HG03066 (cell line): ENCODE results near the gene ASGR2.
"Not testable (repeated sequence)": the region's sequence is repeated elsewhere in the genome, so short reads cannot be mapped to it uniquely, and the experiment has no call there.

Experiments used
- ATAC-seq: cut with Tn5 transposase; IDR thresholded peaks from one replicate; pipeline ENCODE4 v1.9.1; 2021; ENCODE audit warnings: low read depth; ENCODE audit not compliant: unreplicated experiment

Gene ASGR2

GRCh38 chr17:7114241-7114874 lies at the start of gene ASGR2:
TSS of gene ASGR2 (minus strand) at chr17:7114822. CDS start at chr17:7114240, 582 bp downstream.
- ATAC-seq: no peak

GRCh38 chr17:7159571-7159970 lies 44.9 kb upstream of the ASGR2 start:
- ATAC-seq: not testable (repeated sequence)

GRCh38 chr17:7158424-7158823 lies 43.8 kb upstream of the ASGR2 start:
- ATAC-seq: not testable (repeated sequence)

- no peak for ATAC-seq
Measured at GRCh38 chr17:7156342-7156940, 41.8 kb upstream of the ASGR2 start.

- ATAC-seq: no peak
Measured at GRCh38 chr17:7147772-7148171, 33.1 kb upstream of the ASGR2 start.

GRCh38 chr17:7146115-7146514 lies 31.5 kb upstream of the ASGR2 start:
- no peak for ATAC-seq

- ATAC-seq: no peak
Measured at GRCh38 chr17:7144213-7144612, 29.6 kb upstream of the ASGR2 start.

- no peak for ATAC-seq
Measured at GRCh38 chr17:7141824-7142223, 27.2 kb upstream of the ASGR2 start.

- no peak for ATAC-seq
Measured at GRCh38 chr17:7139400-7139799, 24.8 kb upstream of the ASGR2 start.

- ATAC-seq: no peak
Measured at GRCh38 chr17:7138800-7139381, 24.3 kb upstream of the ASGR2 start.

- ATAC-seq: no peak
Measured at GRCh38 chr17:7137171-7137943, 22.7 kb upstream of the ASGR2 start.

- no peak for ATAC-seq
Measured at GRCh38 chr17:7136266-7136877, 21.8 kb upstream of the ASGR2 start.

GRCh38 chr17:7133916-7134315 lies 19.3 kb upstream of the ASGR2 start:
- no peak for ATAC-seq

GRCh38 chr17:7133424-7133823 lies 18.8 kb upstream of the ASGR2 start:
- no peak for ATAC-seq

- no peak for ATAC-seq
Measured at GRCh38 chr17:7132511-7133094, 18.0 kb upstream of the ASGR2 start.

- ATAC-seq: no peak
Measured at GRCh38 chr17:7131423-7131791, 16.8 kb upstream of the ASGR2 start.

GRCh38 chr17:7130621-7131422 lies 16.2 kb upstream of the ASGR2 start:
- ATAC-seq: no peak

- ATAC-seq: no peak
Measured at GRCh38 chr17:7129311-7129710, 14.7 kb upstream of the ASGR2 start.

- ATAC-seq: no peak
Measured at GRCh38 chr17:7128160-7128559, 13.5 kb upstream of the ASGR2 start.

- ATAC-seq: not testable (repeated sequence)
Measured at GRCh38 chr17:7127501-7127900, 12.9 kb upstream of the ASGR2 start.
